Measurements from ENCODE around the gene XXYLT1.

The XXYLT1 gene, protein sequence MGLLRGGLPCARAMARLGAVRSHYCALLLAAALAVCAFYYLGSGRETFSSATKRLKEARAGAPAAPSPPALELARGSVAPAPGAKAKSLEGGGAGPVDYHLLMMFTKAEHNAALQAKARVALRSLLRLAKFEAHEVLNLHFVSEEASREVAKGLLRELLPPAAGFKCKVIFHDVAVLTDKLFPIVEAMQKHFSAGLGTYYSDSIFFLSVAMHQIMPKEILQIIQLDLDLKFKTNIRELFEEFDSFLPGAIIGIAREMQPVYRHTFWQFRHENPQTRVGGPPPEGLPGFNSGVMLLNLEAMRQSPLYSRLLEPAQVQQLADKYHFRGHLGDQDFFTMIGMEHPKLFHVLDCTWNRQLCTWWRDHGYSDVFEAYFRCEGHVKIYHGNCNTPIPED

DNA sequence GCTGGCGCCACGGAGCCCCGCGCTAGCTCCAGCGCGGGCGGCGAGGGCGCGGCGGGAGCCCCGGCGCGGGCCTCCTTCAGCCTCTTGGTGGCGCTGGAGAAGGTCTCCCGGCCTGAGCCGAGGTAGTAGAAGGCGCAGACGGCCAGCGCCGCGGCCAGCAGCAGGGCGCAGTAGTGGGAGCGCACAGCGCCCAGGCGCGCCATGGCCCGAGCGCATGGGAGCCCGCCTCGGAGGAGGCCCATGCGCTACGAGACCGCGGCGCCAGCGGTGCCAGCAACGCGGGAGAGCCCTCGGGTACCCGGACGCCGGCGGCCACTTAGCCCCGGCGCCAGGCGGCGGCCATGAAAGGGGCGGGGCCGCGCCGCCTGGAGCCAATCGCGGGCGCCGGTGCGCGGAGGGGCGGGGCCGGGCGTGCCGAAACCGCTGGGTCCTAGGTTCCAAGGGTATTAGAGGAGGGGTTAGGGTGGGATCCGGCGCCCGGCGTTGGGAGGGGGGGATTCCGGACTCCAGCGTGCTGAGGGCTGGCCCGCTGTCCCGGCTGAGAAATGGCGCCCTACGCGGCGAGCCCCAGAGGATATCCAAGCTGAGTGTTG, at the start of gene XXYLT1:
Gene XXYLT1 (minus strand): TSS at position 343 of the 593 bp plus-strand sequence. CDS start 101 bp downstream, at position 242.
- CTCF ChIA-PET, result interaction anchor here (0.6 to 12.7 kb wide), 66 partner anchors 8 to 634 kb away, joined by 3 to 492 read pairs (median 5); partner anchors contain the start of genes ACAP2, FAM43A, LSG1 and PPP1R2
- peak; percentile 74 for TF ChIP-seq CTCF (IDR thresholded peaks at IDR 0.05; ENCODE audit: insufficient read depth, low read length, missing control alignments)
- peak within 1 kb of the TSS; percentile 73 for H3K4me3 ChIP-seq (ENCODE audit: low read depth, low read length)
- no peak for DNase-seq (ENCODE audit: low read depth, low spot score)
- POLR2A ChIA-PET, result interaction anchor here (0.8 to 2.9 kb wide), 8 partner anchors 8 to 599 kb away, joined by 3 to 29 read pairs (median 3); partner anchors contain the start of genes FAM43A and LSG1

DNA sequence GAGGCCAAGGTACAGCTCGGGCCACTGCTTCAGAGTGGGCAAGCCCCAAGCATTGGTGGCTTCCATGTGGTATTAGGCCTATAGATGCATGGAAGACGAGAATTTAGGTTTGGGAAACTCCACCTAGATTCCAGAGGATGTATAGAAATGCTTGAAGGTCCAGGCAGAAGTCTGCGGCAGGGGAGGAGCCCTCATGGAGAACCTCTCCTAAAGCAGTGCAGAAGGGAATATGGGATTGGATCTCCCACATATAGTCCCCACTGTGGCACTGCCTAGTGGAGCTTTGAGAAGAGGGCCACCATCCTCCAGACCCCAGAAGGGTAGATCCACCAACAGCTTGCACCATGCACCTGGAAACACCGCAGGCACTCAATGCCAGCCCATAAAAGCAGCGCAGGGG, 48.1 kb upstream of the XXYLT1 start:
- no peak for TF ChIP-seq CTCF (IDR thresholded peaks at IDR 0.05; ENCODE audit: insufficient read depth, low read length, missing control alignments)
- H3K4me3 ChIP-seq (ENCODE audit: low read depth, low read length), result no peak overlapping the region
- ChIA-PET CTCF (no interaction called here), POLR2A (no interaction called here)
- no peak for DNase-seq (ENCODE audit: low read depth, low spot score)

DNA sequence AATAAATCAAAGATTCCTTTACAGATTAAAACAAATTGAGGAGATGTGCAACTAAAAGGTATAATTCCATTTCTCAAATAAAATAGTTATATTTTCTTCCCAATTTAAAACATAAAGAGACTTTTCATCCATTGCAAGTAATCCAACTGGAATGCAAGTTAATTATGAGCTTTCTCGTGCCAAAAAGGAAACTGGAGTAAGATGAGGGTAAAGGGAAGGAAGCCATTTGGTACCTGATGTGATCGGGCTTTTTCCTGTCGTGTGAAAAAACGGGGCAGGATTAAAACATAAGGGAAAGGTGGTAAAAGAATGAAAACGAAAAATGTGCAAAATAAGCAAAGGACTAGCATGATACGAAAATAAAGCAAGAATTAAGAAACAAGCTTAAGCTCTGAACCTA, 41.8 kb upstream of the XXYLT1 start:
- ChIA-PET CTCF (interaction anchor here (1.2 to 2.2 kb wide), 2 partner anchors 41 to 210 kb away, joined by 4 to 9 read pairs; partner anchors contain the start of gene XXYLT1), POLR2A (no interaction called here)

DNA sequence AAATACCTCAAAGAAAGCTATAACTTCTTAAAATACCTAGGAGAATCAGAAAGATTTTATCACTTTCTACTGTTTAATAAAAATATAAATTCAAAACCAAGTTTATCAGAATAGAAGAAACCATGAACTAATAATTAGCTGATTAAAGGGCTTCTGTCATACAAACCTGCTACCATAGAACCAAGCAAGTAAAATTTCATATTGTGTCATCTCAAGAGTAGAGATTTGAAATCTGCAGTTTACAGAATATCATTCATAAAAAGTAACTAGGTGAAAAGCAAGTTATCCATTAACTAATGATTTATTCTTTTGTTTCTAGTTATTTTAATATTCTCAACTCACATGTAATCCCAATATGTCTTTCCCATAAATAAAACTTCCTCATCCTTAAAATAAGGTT, 36.8 kb upstream of the XXYLT1 start:
- H3K4me3 ChIP-seq (ENCODE audit: low read depth, low read length), result no peak overlapping the region
- no peak for TF ChIP-seq CTCF (IDR thresholded peaks at IDR 0.05; ENCODE audit: insufficient read depth, low read length, missing control alignments)
- ChIA-PET CTCF (interaction anchor here (0.8 to 1.4 kb wide), 3 partner anchors 20 to 608 kb away, joined by 3 to 8 read pairs (median 4); partner anchors contain the start of gene XXYLT1), POLR2A (no interaction called here)
- DNase-seq (ENCODE audit: low read depth, low spot score), result no peak

More for the DNA sequence above, 41.8 kb upstream of the XXYLT1 start:
- TF ChIP-seq CTCF (IDR thresholded peaks at IDR 0.05; ENCODE audit: insufficient read depth, low read length, missing control alignments), result no peak
- no peak for DNase-seq (ENCODE audit: low read depth, low spot score)
- H3K4me3 ChIP-seq (ENCODE audit: low read depth, low read length), result no peak overlapping the region

GRCh38 chr3:195306369-195306768, 35.4 kb upstream of the XXYLT1 start:
- ChIA-PET POLR2A (no interaction called here), CTCF (no interaction called here)
- DNase-seq (ENCODE audit: low read depth, low spot score), result no peak
- no peak overlapping the region for H3K4me3 ChIP-seq (ENCODE audit: low read depth, low read length)
- TF ChIP-seq CTCF (IDR thresholded peaks at IDR 0.05; ENCODE audit: insufficient read depth, low read length, missing control alignments), result no peak

- no peak overlapping the region for H3K4me3 ChIP-seq (ENCODE audit: low read depth, low read length)
- POLR2A ChIA-PET, result interaction anchor here (0.6 to 1.8 kb wide), 2 partner anchors 31 to 141 kb away, joined by 3 to 5 read pairs; partner anchors contain the start of genes ACAP2 and XXYLT1
- peak; percentile 4 for DNase-seq (ENCODE audit: low read depth, low spot score)
- CTCF ChIA-PET, result interaction anchor here (0.7 to 2.8 kb wide), 7 partner anchors 9 to 221 kb away, joined by 3 to 14 read pairs (median 5); partner anchors contain the start of gene XXYLT1
- TF ChIP-seq CTCF (IDR thresholded peaks at IDR 0.05; ENCODE audit: insufficient read depth, low read length, missing control alignments), result no peak
These were observed 31.5 kb upstream of the XXYLT1 start for GRCh38 chr3:195302431-195302830.

Data from AG04449 (cell line).